Measurements from ENCODE around the gene MOV10. TPM values are rescaled to one million over a fixed set of nuclear protein-coding genes. Genes with fewer than 3 reads are reported as not detected.
"Not testable (repeated sequence)": the region's sequence is repeated elsewhere in the genome, so short reads cannot be mapped to it uniquely, and the experiment has no call there.

The MOV10 gene
- total RNA-seq, 5 donors from 2014 or later (not counting 1 experiment from before 2014, with no cell fraction given) = 71.0 to 103 (median 86.1) TPM

DNA sequence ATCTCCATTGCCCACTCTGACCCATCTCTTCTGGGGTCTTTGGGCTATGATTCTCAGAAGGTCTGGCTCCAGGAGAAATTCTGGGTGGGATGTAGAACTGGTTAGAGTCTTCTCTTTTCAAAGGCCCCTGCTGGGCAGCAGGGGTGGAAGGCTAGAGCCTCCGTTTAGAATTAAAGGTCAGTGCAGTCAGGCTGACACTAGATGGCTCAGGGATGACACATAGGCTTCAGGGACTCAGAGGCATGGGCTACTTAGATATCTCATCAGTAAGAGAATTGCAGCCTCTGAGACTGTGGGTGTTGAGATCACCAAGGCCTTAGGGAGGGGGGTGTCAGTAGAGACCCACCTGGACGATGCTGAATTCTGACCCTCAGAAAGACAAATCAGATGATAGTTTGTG, 53.3 kb downstream of the MOV10 start:
- no peak overlapping the region for H3K4me3 ChIP-seq (ENCODE audit: control insufficient read depth in 1 of 2, extremely low read depth in 1 of 2, low read length in 1 of 2)
- DNase-seq (no peak), ATAC-seq (replicated peaks in 1 of 4) (no peak)
- H3K27ac ChIP-seq (ENCODE audit: low read length) = no peak overlapping the region
- 44% methylated on average over 1 of the region's 2 CpGs for WGBS (ENCODE audit: insufficient coverage)
- peaks cover 4 to 7% of the 10 kb centered on the region in 2 experiments for H3K4me1 ChIP-seq (ENCODE audit: control insufficient read depth in 1 of 2, extremely low read depth in 1 of 2, insufficient read depth in 2 of 2, low read length in 2 of 2)
- no peaks in the 10 kb centered on the region for H3K9me3 ChIP-seq
- ChIA-PET POLR2A (no interaction called here), CTCF (no interaction called here)
- no peaks in the 10 kb centered on the region for H3K36me3 Mint-ChIP-seq
- H3K27me3 ChIP-seq (replicated peaks in 1 of 2; ENCODE audit: control insufficient read depth in 2 of 2, extremely low read depth in 1 of 2, insufficient read depth in 2 of 2, low read length in 1 of 2) = peaks cover 0 to 20% of the 10 kb centered on the region in 2 experiments
- no peak overlapping the region for H3K27ac Mint-ChIP-seq
- H3K27me3 Mint-ChIP-seq = peaks cover 1 to 4% of the 10 kb centered on the region in 2 donors
- no peak overlapping the region for H3K4me3 Mint-ChIP-seq
- H3K36me3 ChIP-seq (ENCODE audit: control insufficient read depth in 2 of 2, extremely low read depth in 1 of 2, insufficient read depth in 1 of 2, low read length in 1 of 2) = no peaks in the 10 kb centered on the region
- H3K9me3 Mint-ChIP-seq = no peaks in the 10 kb centered on the region
- H3K4me1 Mint-ChIP-seq = peaks cover 4 to 8% (median 7%) of the 10 kb centered on the region in 3 donors

DNA sequence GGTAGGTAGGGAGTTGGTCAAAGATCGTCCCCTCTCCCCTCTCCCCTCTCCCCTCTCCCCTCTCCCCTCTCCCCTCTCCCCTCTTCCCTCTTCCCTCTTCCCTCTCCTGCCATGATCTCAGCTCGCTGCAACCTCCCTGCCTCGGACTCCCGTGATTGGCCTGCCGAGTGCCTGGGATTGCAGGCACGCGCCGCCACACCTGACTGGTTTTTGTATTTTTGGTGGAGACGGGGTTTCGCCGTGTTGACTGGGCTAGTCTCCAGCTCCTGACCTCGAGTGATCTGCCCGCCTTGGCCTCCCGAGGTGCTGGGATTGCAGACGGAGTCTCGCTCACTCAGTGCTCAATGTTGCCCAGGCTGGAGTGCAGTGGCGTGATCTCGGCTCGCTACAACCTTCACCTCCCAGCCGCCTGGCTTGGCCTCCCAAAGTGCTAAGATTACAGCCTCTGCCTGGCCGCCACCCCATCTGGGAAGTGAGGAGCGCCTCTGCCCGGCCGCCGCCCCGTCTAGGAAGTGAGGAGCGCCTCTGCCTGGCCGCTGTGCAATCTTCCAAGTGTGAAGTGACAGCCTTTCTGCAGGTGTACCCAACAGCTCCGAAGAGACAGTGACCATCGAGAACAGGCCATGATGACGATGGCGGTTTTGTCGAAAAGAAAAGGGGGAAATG, 54.0 kb downstream of the MOV10 start:
- H3K4me1 Mint-ChIP-seq; H3K4me1 ChIP-seq (ENCODE audit: control insufficient read depth in 1 of 2, extremely low read depth in 1 of 2, insufficient read depth in 2 of 2, low read length in 2 of 2); ATAC-seq (replicated peaks in 1 of 4); H3K9me3 ChIP-seq; H3K27ac Mint-ChIP-seq; CTCF ChIA-PET; H3K4me3 Mint-ChIP-seq; H3K27ac ChIP-seq (ENCODE audit: low read length); H3K4me3 ChIP-seq (ENCODE audit: control insufficient read depth in 1 of 2, extremely low read depth in 1 of 2, low read length in 1 of 2); POLR2A ChIA-PET; H3K27me3 Mint-ChIP-seq; H3K9me3 Mint-ChIP-seq; DNase-seq; H3K36me3 ChIP-seq (ENCODE audit: control insufficient read depth in 2 of 2, extremely low read depth in 1 of 2, insufficient read depth in 1 of 2, low read length in 1 of 2); H3K36me3 Mint-ChIP-seq: not testable (repeated sequence)
- H3K27me3 ChIP-seq (replicated peaks in 1 of 2; ENCODE audit: control insufficient read depth in 2 of 2, extremely low read depth in 1 of 2, insufficient read depth in 2 of 2, low read length in 1 of 2) = peaks cover 0 to 14% of the 10 kb centered on the region in 2 experiments
- 93% methylated on average over 6 of the region's 33 CpGs for WGBS (ENCODE audit: insufficient coverage)

DNA sequence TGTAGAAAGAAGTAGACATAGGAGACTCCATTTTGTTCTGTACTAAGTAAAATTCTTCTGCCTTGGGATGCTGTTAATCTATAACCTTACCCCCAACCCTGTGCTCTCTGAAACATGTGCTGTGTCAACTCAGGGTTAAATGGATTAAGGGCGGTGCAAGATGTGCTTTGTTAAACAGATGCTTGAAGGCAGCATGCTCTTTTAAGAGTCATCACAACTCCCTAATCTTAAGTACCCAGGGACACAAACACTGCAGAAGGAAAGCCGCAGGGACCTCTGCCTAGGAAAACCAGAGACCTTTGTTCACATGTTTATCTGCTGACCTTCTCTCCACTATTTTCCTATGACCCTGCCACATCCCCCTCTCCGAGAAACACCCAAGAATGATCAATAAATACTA, 54.6 kb downstream of the MOV10 start:
- CTCF ChIA-PET; H3K27ac Mint-ChIP-seq; H3K36me3 Mint-ChIP-seq; ATAC-seq (replicated peaks in 1 of 4); H3K27me3 ChIP-seq (replicated peaks in 1 of 2; ENCODE audit: control insufficient read depth in 2 of 2, extremely low read depth in 1 of 2, insufficient read depth in 2 of 2, low read length in 1 of 2); H3K36me3 ChIP-seq (ENCODE audit: control insufficient read depth in 2 of 2, extremely low read depth in 1 of 2, insufficient read depth in 1 of 2, low read length in 1 of 2); H3K4me3 ChIP-seq (ENCODE audit: control insufficient read depth in 1 of 2, extremely low read depth in 1 of 2, low read length in 1 of 2); H3K27ac ChIP-seq (ENCODE audit: low read length); H3K4me3 Mint-ChIP-seq; H3K4me1 ChIP-seq (ENCODE audit: control insufficient read depth in 1 of 2, extremely low read depth in 1 of 2, insufficient read depth in 2 of 2, low read length in 2 of 2); H3K9me3 ChIP-seq; H3K27me3 Mint-ChIP-seq; H3K4me1 Mint-ChIP-seq; H3K9me3 Mint-ChIP-seq; DNase-seq: not testable (repeated sequence)
- 100% methylated on average over 1 of the region's 3 CpGs for WGBS (ENCODE audit: insufficient coverage)
- POLR2A ChIA-PET = interaction anchor here in 1 of 2 donors (0.7 kb wide), 1 partner anchor 1608 kb away, joined by 3 read pairs; no protein-coding TSS in a partner anchor

DNA sequence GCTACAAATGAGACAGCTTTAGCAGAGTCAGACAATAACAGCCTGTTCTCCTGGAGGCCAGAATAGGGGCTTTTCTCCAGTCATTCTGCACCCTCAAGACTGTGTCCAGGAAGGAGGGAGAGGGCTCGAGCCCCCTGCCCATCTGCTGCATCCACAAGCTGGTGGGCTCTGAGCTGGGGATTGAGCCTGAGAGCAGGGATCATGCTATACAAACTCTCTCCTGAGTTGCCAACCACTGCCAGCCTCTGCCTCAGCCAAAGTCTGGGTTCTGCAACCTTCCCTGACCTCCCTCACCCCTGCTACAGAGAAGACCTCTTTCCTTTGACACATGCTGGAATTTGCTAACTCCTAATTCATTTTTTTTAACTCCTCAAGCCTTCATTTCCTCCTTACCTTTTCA, 55.5 kb downstream of the MOV10 start:
- CTCF ChIA-PET = no interaction called here
- DNase-seq (no peak), ATAC-seq (replicated peaks in 1 of 4) (no peak)
- Mint-ChIP-seq H3K9me3 (no peaks in the 10 kb centered on the region), H3K36me3 (no peaks in the 10 kb centered on the region), H3K27me3 (peaks cover 8 to 10% of the 10 kb centered on the region in 2 donors), H3K4me1 (no peaks in the 10 kb centered on the region), H3K27ac (no peak overlapping the region), H3K4me3 (no peak overlapping the region)
- no CpG with 5 or more reads among the region's 1 CpG for WGBS (ENCODE audit: insufficient coverage)
- Histone ChIP-seq H3K27ac (ENCODE audit: low read length) (no peak overlapping the region), H3K36me3 (ENCODE audit: control insufficient read depth in 2 of 2, extremely low read depth in 1 of 2, insufficient read depth in 1 of 2, low read length in 1 of 2) (no peaks in the 10 kb centered on the region), H3K4me3 (ENCODE audit: control insufficient read depth in 1 of 2, extremely low read depth in 1 of 2, low read length in 1 of 2) (no peak overlapping the region), H3K9me3 (no peaks in the 10 kb centered on the region), H3K4me1 (ENCODE audit: control insufficient read depth in 1 of 2, extremely low read depth in 1 of 2, insufficient read depth in 2 of 2, low read length in 2 of 2) (no peaks in the 10 kb centered on the region), H3K27me3 (replicated peaks in 1 of 2; ENCODE audit: control insufficient read depth in 2 of 2, extremely low read depth in 1 of 2, insufficient read depth in 2 of 2, low read length in 1 of 2) (peaks cover 0 to 8% of the 10 kb centered on the region in 2 experiments)
- POLR2A ChIA-PET = interaction anchor here in 1 of 2 donors (0.7 kb wide), 1 partner anchor 1608 kb away, joined by 3 read pairs; no protein-coding TSS in a partner anchor

DNA sequence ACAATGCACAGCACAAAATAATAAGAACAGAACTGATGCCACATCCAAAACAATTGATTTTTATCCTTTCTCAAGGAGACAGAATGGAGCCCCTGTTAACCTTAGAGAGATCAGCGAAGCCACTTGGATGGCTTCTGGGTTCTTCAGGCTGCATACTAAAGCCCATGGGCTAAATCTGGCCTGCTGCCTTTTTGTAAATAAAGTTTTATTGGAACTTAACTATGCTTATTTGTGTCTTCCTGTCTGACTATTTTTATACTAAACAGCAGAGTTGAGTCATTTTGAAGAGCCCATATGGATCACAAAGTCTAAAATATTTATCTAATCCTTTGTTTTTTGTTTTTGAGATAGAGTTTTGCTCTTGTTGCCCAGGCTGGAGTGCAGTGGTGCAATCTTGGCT, 57.0 kb downstream of the MOV10 start:
- CTCF ChIA-PET = no interaction called here
- Histone ChIP-seq H3K4me1 (ENCODE audit: control insufficient read depth in 1 of 2, extremely low read depth in 1 of 2, insufficient read depth in 2 of 2, low read length in 2 of 2) (no peaks in the 10 kb centered on the region), H3K27ac (ENCODE audit: low read length) (no peak overlapping the region), H3K36me3 (ENCODE audit: control insufficient read depth in 2 of 2, extremely low read depth in 1 of 2, insufficient read depth in 1 of 2, low read length in 1 of 2) (no peaks in the 10 kb centered on the region), H3K27me3 (replicated peaks in 1 of 2; ENCODE audit: control insufficient read depth in 2 of 2, extremely low read depth in 1 of 2, insufficient read depth in 2 of 2, low read length in 1 of 2) (peaks cover 0 to 14% of the 10 kb centered on the region in 2 experiments), H3K4me3 (ENCODE audit: control insufficient read depth in 1 of 2, extremely low read depth in 1 of 2, low read length in 1 of 2) (no peak overlapping the region), H3K9me3 (no peaks in the 10 kb centered on the region)
- WGBS (ENCODE audit: insufficient coverage) = no CpG with 5 or more reads among the region's 1 CpG
- Mint-ChIP-seq H3K27me3 (peaks cover 8 to 11% of the 10 kb centered on the region in 2 donors), H3K36me3 (no peaks in the 10 kb centered on the region), H3K4me3 (no peak overlapping the region), H3K27ac (no peak overlapping the region), H3K4me1 (no peaks in the 10 kb centered on the region), H3K9me3 (no peaks in the 10 kb centered on the region)
- ATAC-seq (replicated peaks in 1 of 4) (no peak), DNase-seq (no peak)
- POLR2A ChIA-PET = no interaction called here

DNA sequence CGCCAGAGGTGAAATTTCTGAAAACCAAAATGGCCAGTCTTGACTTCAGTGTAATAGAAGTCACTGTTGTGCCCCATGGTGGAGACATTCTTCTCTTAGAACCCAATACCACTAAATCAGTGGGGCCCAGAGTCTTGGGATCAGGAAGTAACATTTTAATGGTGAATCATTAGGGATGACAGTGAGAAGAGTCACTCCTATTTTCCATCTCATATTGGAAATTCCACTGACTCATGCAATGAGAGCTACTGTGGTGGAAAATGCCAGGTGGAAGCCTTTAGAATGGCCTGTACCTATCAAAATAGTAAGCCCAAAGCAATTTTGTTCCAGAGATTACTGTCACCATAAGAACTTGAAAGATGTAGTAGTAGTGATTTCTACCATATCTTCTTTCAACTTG, 61.3 kb downstream of the MOV10 start:
- Mint-ChIP-seq H3K9me3 (no peaks in the 10 kb centered on the region), H3K4me3 (no peak overlapping the region), H3K36me3 (no peaks in the 10 kb centered on the region), H3K27me3 (peaks cover 29 to 44% of the 10 kb centered on the region in 2 donors), H3K27ac (no peak overlapping the region), H3K4me1 (no peaks in the 10 kb centered on the region)
- ATAC-seq (replicated peaks in 1 of 4) (no peak), DNase-seq (no peak)
- H3K4me3 ChIP-seq (ENCODE audit: control insufficient read depth in 1 of 2, extremely low read depth in 1 of 2, low read length in 1 of 2) = no peak overlapping the region
- peaks cover 0 to 17% of the 10 kb centered on the region in 2 experiments for H3K27me3 ChIP-seq (replicated peaks in 1 of 2; ENCODE audit: control insufficient read depth in 2 of 2, extremely low read depth in 1 of 2, insufficient read depth in 2 of 2, low read length in 1 of 2)
- CTCF ChIA-PET = no interaction called here
- H3K36me3 ChIP-seq (ENCODE audit: control insufficient read depth in 2 of 2, extremely low read depth in 1 of 2, insufficient read depth in 1 of 2, low read length in 1 of 2) = no peaks in the 10 kb centered on the region
- H3K9me3 ChIP-seq = no peaks in the 10 kb centered on the region
- POLR2A ChIA-PET = interaction anchor here in 1 of 2 donors (0.7 kb wide), 1 partner anchor 14 kb away, joined by 3 read pairs; no protein-coding TSS in a partner anchor
- H3K27ac ChIP-seq (ENCODE audit: low read length) = no peak overlapping the region
- no peaks in the 10 kb centered on the region for H3K4me1 ChIP-seq (ENCODE audit: control insufficient read depth in 1 of 2, extremely low read depth in 1 of 2, insufficient read depth in 2 of 2, low read length in 2 of 2)
- no CpG with 5 or more reads among the region's 1 CpG for WGBS (ENCODE audit: insufficient coverage)

Data from T-cell (primary cell).